ENCODE data around the gene LYAR. TPM values are rescaled to one million over a fixed set of nuclear protein-coding genes. Genes with fewer than 3 reads are reported as not detected.
"Not testable (repeated sequence)": the region's sequence is repeated elsewhere in the genome, so short reads cannot be mapped to it uniquely, and the experiment has no call there.

Gene LYAR
- total and polyA plus RNA-seq, 7 donors, result 12.8 to 60.8 (median 17.7) TPM

DNA sequence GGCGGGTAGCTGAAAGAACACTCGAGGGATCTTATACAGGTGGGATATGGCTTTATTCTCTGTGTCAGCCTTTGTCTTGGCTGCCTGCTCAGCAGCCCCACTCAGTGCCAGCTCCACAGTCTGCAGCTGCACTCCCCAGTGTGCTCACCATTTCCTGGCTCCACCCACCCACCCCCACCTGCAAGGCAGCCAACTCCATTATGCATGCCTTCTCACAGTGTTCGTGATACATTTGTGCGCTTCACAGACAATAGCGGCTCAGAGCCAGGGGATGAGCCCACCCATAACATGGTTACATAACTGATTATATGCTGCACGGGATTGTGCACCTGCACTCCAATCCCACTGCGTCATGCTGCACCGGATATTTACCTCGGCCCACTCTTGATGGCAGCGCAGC lies 33.2 kb downstream of the LYAR start:
- no peaks in the 10 kb centered on the region for H3K36me3 ChIP-seq (ENCODE audit: insufficient read depth in 1 of 2, low read depth in 1 of 2)
- no peak for DNase-seq
- H3K9me3 ChIP-seq, result no peaks in the 10 kb centered on the region
- peaks cover 0 to 15% (median 3%) of the 10 kb centered on the region in 3 donors for H3K27me3 ChIP-seq (ENCODE audit: insufficient read depth in 3 of 3, low read length in 2 of 3)
- no peak for TF ChIP-seq CTCF (IDR thresholded peaks at IDR 0.05)
- H3K4me3 ChIP-seq, result no peak overlapping the region
- no peaks in the 10 kb centered on the region for H3K4me1 ChIP-seq
- WGBS, 3 donors, result 39 to 43% (median 42%) methylated on average over 9 to 10 of the region's 10 CpGs
- no peak overlapping the region for H3K27ac ChIP-seq
- intact Hi-C loops (cut with DNase I), result loop anchor here in 1 of 2 donors (5.0 kb wide), 1 partner anchor 81 kb away; no protein-coding TSS in a partner anchor
- ATAC-seq, result peak in 1 of 4 donors; percentile 42

DNA sequence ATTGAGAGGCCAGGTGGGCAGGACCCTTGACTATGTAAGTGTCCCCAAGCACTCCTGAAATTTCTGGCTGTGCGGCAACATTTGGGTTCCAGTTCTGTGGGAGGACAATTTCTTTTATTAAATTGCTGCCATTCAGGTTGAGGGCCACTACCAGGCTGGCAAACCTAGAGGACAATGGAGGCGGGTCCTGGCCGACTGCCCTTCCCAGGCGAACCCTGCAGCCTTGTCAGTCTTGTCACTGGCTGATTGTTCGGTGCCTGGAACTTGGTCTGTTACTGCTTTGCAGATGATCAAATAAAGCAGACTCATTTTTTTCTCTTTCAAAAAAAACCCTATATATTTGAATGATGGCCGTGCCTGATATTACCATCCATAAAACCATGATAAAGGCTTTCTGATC lies 35.3 kb downstream of the LYAR start:
- intact Hi-C loops (cut with DNase I), result loop anchor here (2.0 to 5.0 kb wide), 2 partner anchors 80 to 83 kb away; no protein-coding TSS in a partner anchor
- Histone ChIP-seq H3K27me3 (ENCODE audit: insufficient read depth in 3 of 3, low read length in 2 of 3) (peaks cover 0 to 15% (median 3%) of the 10 kb centered on the region in 3 donors), H3K4me1 (no peaks in the 10 kb centered on the region), H3K27ac (no peak overlapping the region), H3K4me3 (no peak overlapping the region), H3K36me3 (ENCODE audit: insufficient read depth in 1 of 2, low read depth in 1 of 2) (no peaks in the 10 kb centered on the region), H3K9me3 (no peaks in the 10 kb centered on the region)
- ATAC-seq (no peak), DNase-seq (no peak)
- 65 to 83% (median 74%) methylated on average over 6 of the region's 6 CpGs for WGBS, 3 donors
- TF ChIP-seq CTCF (IDR thresholded peaks at IDR 0.05), result no peak

GRCh38 chr4:4254199-4254598 lies 35.8 kb downstream of the LYAR start:
- TF ChIP-seq CTCF (IDR thresholded peaks at IDR 0.05), result no peak
- no peak overlapping the region for H3K27ac ChIP-seq
- H3K27me3 ChIP-seq (ENCODE audit: insufficient read depth in 3 of 3, low read length in 2 of 3), result peaks cover 0 to 15% (median 3%) of the 10 kb centered on the region in 3 donors
- H3K9me3 ChIP-seq, result no peaks in the 10 kb centered on the region
- no peak overlapping the region for H3K4me3 ChIP-seq
- no peaks in the 10 kb centered on the region for H3K36me3 ChIP-seq (ENCODE audit: insufficient read depth in 1 of 2, low read depth in 1 of 2)
- intact Hi-C loops (cut with DNase I), result loop anchor here in 1 of 2 donors (2.0 kb wide), 1 partner anchor 81 kb away; no protein-coding TSS in a partner anchor
- 68 to 75% (median 71%) methylated on average over 11 of the region's 11 CpGs for WGBS, 3 donors
- ATAC-seq (no peak), DNase-seq (no peak)
- no peaks in the 10 kb centered on the region for H3K4me1 ChIP-seq

DNA sequence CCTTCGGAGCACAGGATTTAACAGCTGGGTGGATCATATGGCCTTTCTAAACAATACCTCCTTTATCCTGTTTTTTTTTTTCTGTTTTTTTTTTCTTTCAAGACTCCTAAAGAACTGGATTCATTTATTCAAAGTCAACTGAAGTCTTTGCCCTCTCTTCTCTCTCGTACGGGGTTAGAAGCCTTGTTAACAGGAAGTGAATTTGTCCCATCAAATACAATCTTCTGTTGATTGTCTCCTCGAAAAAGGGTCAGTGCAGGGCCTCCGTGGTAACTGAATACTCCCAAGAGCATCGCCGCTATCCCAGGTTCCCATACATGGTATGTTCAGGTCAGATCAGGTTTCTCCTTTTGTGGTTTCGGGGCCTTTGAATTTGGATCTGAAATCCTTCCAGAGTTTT lies 40.1 kb downstream of the LYAR start:
- Histone ChIP-seq H3K4me1 (peaks cover 23% of the 10 kb centered on the region), H3K4me3 (no peak overlapping the region), H3K27me3 (ENCODE audit: insufficient read depth in 3 of 3, low read length in 2 of 3) (no peaks in the 10 kb centered on the region), H3K27ac (no peak overlapping the region), H3K9me3 (no peaks in the 10 kb centered on the region), H3K36me3 (ENCODE audit: insufficient read depth in 1 of 2, low read depth in 1 of 2) (peaks cover 2 to 13% of the 10 kb centered on the region in 2 donors)
- ATAC-seq, result no peak
- intact Hi-C loops (cut with DNase I), result loop anchor here (5.0 kb wide), 2 partner anchors 37 to 292 kb away; partner anchors contain the start of gene STX18 (in 2 of the 2)
- TF ChIP-seq CTCF (IDR thresholded peaks at IDR 0.05), result no peak
- no peak for DNase-seq
- 42 to 54% (median 46%) methylated on average over 8 of the region's 8 CpGs for WGBS, 3 donors

DNA sequence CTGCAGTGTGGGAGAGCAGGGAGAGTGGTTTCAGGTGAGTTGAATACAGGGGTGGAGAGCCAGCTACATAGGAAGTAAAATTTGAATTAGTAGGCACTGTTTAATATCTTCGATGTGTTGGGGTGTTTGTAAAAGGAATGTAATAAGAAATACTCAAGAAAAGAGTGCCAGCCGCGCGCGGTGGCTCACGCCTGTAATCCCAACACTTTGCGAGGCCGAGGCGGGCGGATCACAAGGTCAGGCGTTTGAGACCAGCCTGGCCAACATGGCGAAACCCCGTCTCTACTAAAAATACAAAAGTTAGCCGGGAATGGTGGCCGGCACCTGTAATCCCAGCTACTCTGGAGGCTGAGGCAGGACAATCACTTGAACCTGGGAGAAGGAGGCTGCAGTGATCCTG lies 40.6 kb downstream of the LYAR start:
- H3K4me3 ChIP-seq, result peak overlapping the region; percentile 89
- ATAC-seq; H3K27me3 ChIP-seq (ENCODE audit: insufficient read depth in 3 of 3, low read length in 2 of 3); H3K9me3 ChIP-seq; DNase-seq: not testable (repeated sequence)
- H3K4me1 ChIP-seq, result peaks cover 23% of the 10 kb centered on the region
- H3K36me3 ChIP-seq (ENCODE audit: insufficient read depth in 1 of 2, low read depth in 1 of 2), result peaks cover 7 to 18% of the 10 kb centered on the region in 2 donors
- H3K27ac ChIP-seq, result peak overlapping the region; percentile 91
- intact Hi-C loops (cut with DNase I), result loop anchor here (5.0 kb wide), 2 partner anchors 38 to 293 kb away; partner anchors contain the start of gene STX18 (in 2 of the 2)
- WGBS, 3 donors, result 91 to 92% (median 92%) methylated on average over 15 of the region's 15 CpGs

All from psoas muscle (tissue), 8 donors.